SK-N-SH (cell line): ENCODE results near the gene NUFIP2. TPM values are rescaled to one million over a fixed set of nuclear protein-coding genes. Genes with fewer than 3 reads are reported as not detected.

Experiments
- CTCF ChIA-PET: fragments of 300-600, 350-600 bp; formaldehyde crosslinking; extraction: SDS; loops from one replicate; lab custom pipeline; 2021; lab: Yijun Ruan, JAX
- POLR2A ChIA-PET: fragments of 350-600 bp; sonication (Branson Sonifier 250); formaldehyde crosslinking; extraction: SDS; loops from one replicate; lab custom pipeline; 2020; ENCODE audit warnings: antibody characterized with exemption, inconsistent platforms; lab: Yijun Ruan, JAX
- DNase-seq: peaks from one replicate; pipeline ENCODE4 v3.0.0; 2012
- H2AFZ ChIP-seq: fragments of 200-600 bp; sonication (generic); 2 replicates; pipeline ENCODE4 v1.8.1; 2016; ENCODE audit warnings: antibody characterized with exemption, mild to moderate bottlenecking, low read depth
- H3F3A ChIP-seq: fragments of 200-600 bp; sonication (generic); replicated peaks from 2 replicates; pipeline ENCODE3; 2016; ENCODE audit warnings: antibody characterized with exemption, mild to moderate bottlenecking; ENCODE audit not compliant: insufficient read depth
- H3K27ac ChIP-seq, 2 experiments: fragments of 200-500 bp in 1 of 2; fragments of 200-600 bp in 1 of 2; sonication (Bioruptor generic) in 1 of 2; sonication (generic), shearing (Covaris generic) in 1 of 2; 2 replicates each; pipeline versions ENCODE4 v1.5.1 to v1.6.1; 2014 to 2016; ENCODE audit warnings: low read depth in 2 of 2, inconsistent platforms in 1 of 2, low read length in 1 of 2, mild to moderate bottlenecking in 1 of 2, mixed read lengths in 1 of 2
- H3K27me3 ChIP-seq: fragments of 200-600 bp; sonication (generic), shearing (Covaris generic); 2 replicates; pipeline ENCODE4 v1.6.1; 2016; ENCODE audit warnings: mixed run types; ENCODE audit not compliant: insufficient read depth
- H3K36me3 ChIP-seq, 2 experiments: fragments of 200-500 bp in 1 of 2; fragments of 200-600 bp in 1 of 2; sonication (Bioruptor generic) in 1 of 2; sonication (generic) in 1 of 2; replicated peaks in 1 of 2; 2 replicates each; pipeline versions ENCODE3 to v1.5.1; 2014 to 2016; ENCODE audit warnings: low read length in 1 of 2, mild to moderate bottlenecking in 1 of 2; ENCODE audit not compliant: insufficient read depth in 2 of 2, control insufficient read depth in 1 of 2
- H3K4me1 ChIP-seq, 2 experiments: fragments of 200-500 bp in 1 of 2; fragments of 200-600 bp in 1 of 2; sonication (Bioruptor generic) in 1 of 2; sonication (generic), shearing (Covaris generic) in 1 of 2; 2 replicates each; pipeline versions ENCODE4 v1.5.1 to v1.6.1; 2014 to 2016; ENCODE audit warnings: low read depth in 1 of 2, low read length in 1 of 2, mixed run types in 1 of 2; ENCODE audit not compliant: insufficient read depth in 2 of 2, control insufficient read depth in 1 of 2
- H3K4me2 ChIP-seq: fragments of 200-600 bp; sonication (generic), shearing (Covaris generic); 2 replicates; pipeline ENCODE4 v1.6.1; 2017; ENCODE audit warnings: mixed run types
- H3K4me3 ChIP-seq, 2 experiments: fragments of 200-500 bp in 1 of 2; fragments of 200-600 bp in 1 of 2; sonication (Bioruptor generic) in 1 of 2; sonication (generic), shearing (Covaris generic) in 1 of 2; 2 replicates each; pipeline versions ENCODE4 v1.5.1 to v1.8.1; 2014 to 2016; ENCODE audit warnings: low read depth in 2 of 2, inconsistent platforms in 1 of 2, low read length in 1 of 2, mild to moderate bottlenecking in 1 of 2, mixed read lengths in 1 of 2, moderate library complexity in 1 of 2
- H3K79me2 ChIP-seq: fragments of 200-600 bp; sonication (generic); 2 replicates; pipeline ENCODE4 v1.8.1; 2017; ENCODE audit warnings: mild to moderate bottlenecking; ENCODE audit not compliant: insufficient read depth
- H3K9ac ChIP-seq: fragments of 200-600 bp; sonication (generic); 2 replicates; pipeline ENCODE4 v1.6.1; 2017; ENCODE audit warnings: mixed run types
- H3K9me2 ChIP-seq: fragments of 200-600 bp; sonication (generic); 2 replicates; pipeline ENCODE4 v1.6.1; 2017; ENCODE audit warnings: mixed run types
- H3K9me3 ChIP-seq: fragments of 200-600 bp; sonication (generic); 2 replicates; pipeline ENCODE4 v1.6.1; 2017; ENCODE audit warnings: mixed run types, mild to moderate bottlenecking, moderate library complexity
- H4K20me1 ChIP-seq: fragments of 200-600 bp; sonication (generic); 2 replicates; pipeline ENCODE4 v1.6.1; 2017; ENCODE audit warnings: mild to moderate bottlenecking, mixed run types; ENCODE audit not compliant: insufficient read depth
- CTCF ChIP-seq: fragments of 200-600 bp; sonication (generic); IDR thresholded peaks from 2 replicates; pipeline ENCODE4 v1.6.1; 2017; ENCODE audit warnings: antibody characterized with exemption, mild to moderate bottlenecking, moderate library complexity
- EP300 ChIP-seq, 2 experiments: IDR thresholded peaks; 2 replicates each; pipeline versions ENCODE4 v1.4.0 to v1.6.1; 2012; ENCODE audit warnings: borderline replicate concordance in 1 of 2, low read depth in 1 of 2, low read length in 1 of 2
- GATA2 ChIP-seq: sonication (generic); formaldehyde crosslinking; IDR thresholded peaks from 2 replicates; pipeline ENCODE4 v1.5.0; 2020; ENCODE audit warnings: mild to moderate bottlenecking, missing genetic modification reagents
- JUND ChIP-seq: IDR thresholded peaks from 2 replicates; pipeline ENCODE4 v1.4.0; 2012
- MAX ChIP-seq: IDR thresholded peaks from 2 replicates; pipeline ENCODE4 v1.4.0; 2012; ENCODE audit warnings: low read depth
- MXI1 ChIP-seq: IDR thresholded peaks from 2 replicates; pipeline ENCODE4 v1.6.1; 2012; ENCODE audit warnings: mild to moderate bottlenecking, low read depth, low read length, improper control_type of control experiment
- NFIC ChIP-seq: IDR thresholded peaks from 2 replicates; pipeline ENCODE4 v1.4.0; 2012; ENCODE audit warnings: borderline replicate concordance
- NRF1 ChIP-seq: IDR thresholded peaks from 2 replicates; pipeline ENCODE4 v1.6.1; 2012; ENCODE audit warnings: low read depth, mild to moderate bottlenecking, low read length
- RAD21 ChIP-seq: IDR thresholded peaks from 2 replicates; pipeline ENCODE4 v1.6.1; 2012; ENCODE audit warnings: mild to moderate bottlenecking, low read length
- RXRA ChIP-seq: IDR thresholded peaks from 2 replicates; pipeline ENCODE4 v1.4.0; 2012; ENCODE audit warnings: low read depth, mild to moderate bottlenecking, borderline replicate concordance
- SMC3 ChIP-seq: IDR thresholded peaks from 2 replicates; pipeline ENCODE4 v1.6.1; 2012; ENCODE audit warnings: low read depth, low read length, improper control_type of control experiment
- TCF12 ChIP-seq: IDR thresholded peaks from 2 replicates; pipeline ENCODE4 v1.4.0; 2012
- USF2 ChIP-seq: fragments of 150-350 bp; IDR thresholded peaks from 2 replicates; pipeline ENCODE4 v1.6.1; 2017; ENCODE audit warnings: antibody characterized with exemption, low read length, low read depth, borderline replicate concordance
- YY1 ChIP-seq: IDR thresholded peaks from 2 replicates; pipeline ENCODE4 v1.4.0; 2012; ENCODE audit warnings: low read depth, mild to moderate bottlenecking
- WGBS: methylation state at CpG from one replicate; pipeline ENCODE4 v1.1.6; 2017; ENCODE audit warnings: low lambda C conversion rate; 5-methylcytosine and 5-hydroxymethylcytosine counted together
- polyA plus RNA-seq, 3 experiments: library from polyadenylated mRNA; depleted of rRNA; stranded (reverse); fragments of >200 nt; gene quantifications; 2 replicates each; pipeline ENCODE4 v1.2.3, GENCODE V29; 2012

Gene NUFIP2
- polyA plus RNA-seq, 1 of the 3 experiments (the other 2 are of a cell fraction), result 9.0 TPM

GRCh38 chr17:29299031-29299430 lies 5.1 kb upstream of the NUFIP2 start:
- no peaks in the 10 kb centered on the region for H3K9me3 ChIP-seq
- no peaks in the 10 kb centered on the region for H3K79me2 ChIP-seq
- no peaks in the 10 kb centered on the region for H3F3A ChIP-seq
- H3K9ac ChIP-seq, result no peak overlapping the region
- no peak overlapping the region for H3K27ac ChIP-seq
- H3K4me3 ChIP-seq, result no peak overlapping the region
- no peaks in the 10 kb centered on the region for H3K27me3 ChIP-seq
- H3K4me2 ChIP-seq, result no peak overlapping the region
- H3K4me1 ChIP-seq, result peaks cover 0 to 4% of the 10 kb centered on the region in 2 experiments; a peak in 2 of 4 replicates
- WGBS, result 91% methylated on average over 2 of the region's 2 CpGs
- no peaks in the 10 kb centered on the region for H3K9me2 ChIP-seq
- ChIA-PET POLR2A (no interaction called here), CTCF (interaction anchor here (1.1 kb wide), 1 partner anchor 182 kb away, joined by 3 read pairs; no protein-coding TSS in a partner anchor)
- H2AFZ ChIP-seq, result no peak overlapping the region
- H3K36me3 ChIP-seq, result no peaks in the 10 kb centered on the region
- no peaks in the 10 kb centered on the region for H4K20me1 ChIP-seq
- no peak for TF ChIP-seq RAD21
- TF ChIP-seq MAX, result no peak
- no peak for TF ChIP-seq USF2
- no peak for TF ChIP-seq SMC3
- no peak for TF ChIP-seq NRF1
- no peak for TF ChIP-seq NFIC
- no peak for TF ChIP-seq YY1
- TF ChIP-seq GATA2, result no peak
- TF ChIP-seq, all 33 proteins: peak for 0
- DNase-seq, result no peak

GRCh38 chr17:29295420-29295819 lies 1.5 kb upstream of the NUFIP2 start:
- no peak overlapping the region for H3K4me3 ChIP-seq
- H3K9me2 ChIP-seq, result no peaks in the 10 kb centered on the region
- H3F3A ChIP-seq, result peaks cover 17% of the 10 kb centered on the region
- TF ChIP-seq RXRA (no peak), NRF1 (no peak)
- no peak overlapping the region for H2AFZ ChIP-seq
- no peak overlapping the region for H3K27ac ChIP-seq
- no peak for DNase-seq
- no peak overlapping the region for H3K4me2 ChIP-seq
- no peaks in the 10 kb centered on the region for H3K27me3 ChIP-seq
- CTCF ChIA-PET, result interaction anchor here (1.0 kb wide), 1 partner anchor 9 kb away, joined by 5 read pairs; no protein-coding TSS in a partner anchor
- H3K4me1 ChIP-seq, result peaks cover 8 to 10% of the 10 kb centered on the region in 2 experiments; a peak in 3 of 4 replicates
- 96% methylated on average over 3 of the region's 3 CpGs for WGBS
- no peaks in the 10 kb centered on the region for H3K9me3 ChIP-seq
- no peak overlapping the region for H3K9ac ChIP-seq
- peaks cover 19% of the 10 kb centered on the region for H4K20me1 ChIP-seq
- peaks cover 33% of the 10 kb centered on the region for H3K79me2 ChIP-seq
- POLR2A ChIA-PET, result no interaction called here
- H3K36me3 ChIP-seq, result peaks cover 0 to 13% of the 10 kb centered on the region in 2 experiments

- peaks cover 42% of the 10 kb centered on the region for H3K79me2 ChIP-seq
- H3K27me3 ChIP-seq, result no peaks in the 10 kb centered on the region
- H3K9me3 ChIP-seq, result no peaks in the 10 kb centered on the region
- DNase-seq, result no peak
- peaks cover 12 to 16% of the 10 kb centered on the region in 2 experiments; a peak in 3 of 4 replicates for H3K4me1 ChIP-seq
- peaks cover 28% of the 10 kb centered on the region for H4K20me1 ChIP-seq
- WGBS, result 4% methylated on average over 2 of the region's 2 CpGs
- H3K9ac ChIP-seq, result peak overlapping the region; percentile 94
- TF ChIP-seq TCF12 (no peak), EP300 (IDR thresholded peaks at IDR 0.05; ENCODE audit: borderline replicate concordance in 1 of 2, low read depth in 1 of 2, low read length in 1 of 2) (no peak), JUND (no peak), SMC3 (no peak), CTCF (no peak), MXI1 (no peak)
- H3F3A ChIP-seq, result peaks cover 17% of the 10 kb centered on the region
- peak overlapping the region; percentile 96 to 97 for H3K27ac ChIP-seq
- H2AFZ ChIP-seq, result peak overlapping the region; percentile 100
- peaks cover 0 to 22% of the 10 kb centered on the region in 2 experiments for H3K36me3 ChIP-seq
- ChIA-PET POLR2A (interaction anchor here (0.6 to 1.4 kb wide), 5 partner anchors 9 to 349 kb away, joined by 3 to 8 read pairs (median 5); no protein-coding TSS in a partner anchor), CTCF (interaction anchor here (1.3 to 1.9 kb wide), 2 partner anchors 54 to 146 kb away, joined by 7 to 8 read pairs; no protein-coding TSS in a partner anchor)
- H3K9me2 ChIP-seq, result no peaks in the 10 kb centered on the region
- peak overlapping the region; percentile 87 to 99 for H3K4me3 ChIP-seq
- H3K4me2 ChIP-seq, result peak overlapping the region; percentile 95
Measured at GRCh38 chr17:29294580-29294900, 592 bp upstream of the NUFIP2 start.
